ENCODE measurements around the gene NPLOC4.

DNA sequence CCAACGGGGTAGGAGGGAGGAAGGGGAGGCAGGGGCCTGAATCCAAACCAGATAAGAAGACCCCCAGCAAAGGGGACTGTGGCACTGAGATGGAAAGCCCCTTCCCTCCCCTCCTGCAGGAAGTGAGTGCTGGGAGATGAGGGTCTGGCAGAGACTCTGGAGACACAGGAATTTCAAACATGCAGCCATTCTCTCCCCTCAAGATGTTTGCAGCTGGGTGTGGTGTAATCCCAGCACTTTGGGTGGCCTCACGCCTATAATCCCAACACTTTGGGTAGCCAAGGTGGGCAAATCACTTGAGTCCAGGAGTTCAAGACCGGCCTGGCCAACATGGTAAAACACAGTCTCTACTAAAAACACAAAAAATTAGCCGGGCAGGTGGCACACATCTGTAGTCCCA, 50.8 kb downstream of the NPLOC4 start:
- TF ChIP-seq EZH2 (IDR thresholded peaks at IDR 0.05; ENCODE audit: low read depth, low read length, severe bottlenecking) (no peak), TAF1 (IDR thresholded peaks at IDR 0.05; ENCODE audit: low read depth, low read length) (no peak), RFX5 (IDR thresholded peaks at IDR 0.05; ENCODE audit: borderline replicate concordance, low read depth, low read length) (no peak), RAD21 (IDR thresholded peaks at IDR 0.05 in 1 of 2, conservative IDR thresholded peaks at IDR 0.05 in 1 of 2; ENCODE audit: low read depth in 2 of 2, low read length in 2 of 2) (no peak), POLR2A (IDR thresholded peaks at IDR 0.05; ENCODE audit: control extremely low read depth in 1 of 2, low read depth in 2 of 2, low read length in 2 of 2) (no peak), EP300 (IDR thresholded peaks at IDR 0.05; ENCODE audit: borderline replicate concordance in 1 of 2, low read depth in 2 of 2, low read length in 2 of 2) (no peak), HDAC2 (IDR thresholded peaks at IDR 0.05; ENCODE audit: borderline replicate concordance in 1 of 2, low read depth in 2 of 2, low read length in 2 of 2) (no peak), JUN (IDR thresholded peaks at IDR 0.05; ENCODE audit: low read depth, low read length) (no peak), KDM5A (IDR thresholded peaks at IDR 0.05; ENCODE audit: low read length) (no peak), POU5F1 (IDR thresholded peaks at IDR 0.05; ENCODE audit: low read depth, low read length) (no peak), SIRT6 (IDR thresholded peaks at IDR 0.05; ENCODE audit: low read length) (no peak)
- TF ChIP-seq, protein P1, sequence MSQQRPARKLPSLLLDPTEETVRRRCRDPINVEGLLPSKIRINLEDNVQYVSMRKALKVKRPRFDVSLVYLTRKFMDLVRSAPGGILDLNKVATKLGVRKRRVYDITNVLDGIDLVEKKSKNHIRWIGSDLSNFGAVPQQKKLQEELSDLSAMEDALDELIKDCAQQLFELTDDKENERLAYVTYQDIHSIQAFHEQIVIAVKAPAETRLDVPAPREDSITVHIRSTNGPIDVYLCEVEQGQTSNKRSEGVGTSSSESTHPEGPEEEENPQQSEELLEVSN (IDR thresholded peaks at IDR 0.05): no peak
- TF ChIP-seq, protein P2, sequence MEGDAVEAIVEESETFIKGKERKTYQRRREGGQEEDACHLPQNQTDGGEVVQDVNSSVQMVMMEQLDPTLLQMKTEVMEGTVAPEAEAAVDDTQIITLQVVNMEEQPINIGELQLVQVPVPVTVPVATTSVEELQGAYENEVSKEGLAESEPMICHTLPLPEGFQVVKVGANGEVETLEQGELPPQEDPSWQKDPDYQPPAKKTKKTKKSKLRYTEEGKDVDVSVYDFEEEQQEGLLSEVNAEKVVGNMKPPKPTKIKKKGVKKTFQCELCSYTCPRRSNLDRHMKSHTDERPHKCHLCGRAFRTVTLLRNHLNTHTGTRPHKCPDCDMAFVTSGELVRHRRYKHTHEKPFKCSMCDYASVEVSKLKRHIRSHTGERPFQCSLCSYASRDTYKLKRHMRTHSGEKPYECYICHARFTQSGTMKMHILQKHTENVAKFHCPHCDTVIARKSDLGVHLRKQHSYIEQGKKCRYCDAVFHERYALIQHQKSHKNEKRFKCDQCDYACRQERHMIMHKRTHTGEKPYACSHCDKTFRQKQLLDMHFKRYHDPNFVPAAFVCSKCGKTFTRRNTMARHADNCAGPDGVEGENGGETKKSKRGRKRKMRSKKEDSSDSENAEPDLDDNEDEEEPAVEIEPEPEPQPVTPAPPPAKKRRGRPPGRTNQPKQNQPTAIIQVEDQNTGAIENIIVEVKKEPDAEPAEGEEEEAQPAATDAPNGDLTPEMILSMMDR (IDR thresholded peaks at IDR 0.05; ENCODE audit: control extremely low read depth in 1 of 3, insufficient read depth in 1 of 3, low read depth in 1 of 3, low read length in 3 of 3): no peak

Data from H1 (cell line).